WTC11 (cell line): Measurements from ENCODE around the gene RUNX1. TPM values are rescaled to one million over a fixed set of nuclear protein-coding genes. Genes with fewer than 3 reads are reported as not detected.

Experiments
- ATAC-seq: fragments of 200-7000 bp; cut with Tn5 transposase; 2 replicates; pipeline ENCODE4 v1.10.0; 2021; ENCODE audit warnings: mild to moderate bottlenecking, moderate library complexity
- CTCF ChIA-PET: fragments of 300-600 bp; sonication (Branson Sonifier 250); formaldehyde crosslinking; loops from one replicate; lab custom pipeline; 2021; ENCODE audit warnings: antibody characterized with exemption; lab: Charles Lee
- POLR2A ChIA-PET: fragments of 350-600 bp; sonication (Branson Sonifier 250); formaldehyde crosslinking; loops from one replicate; lab custom pipeline; 2021; ENCODE audit warnings: antibody characterized with exemption; lab: Charles Lee
- DNase-seq: peaks from one replicate; pipeline ENCODE4 v3.0.0; 2021; ENCODE audit warnings: low spot score
- H3K27ac Mint-ChIP-seq: 2 replicates; pipeline ENCODE4 v1.8.0; 2021; ENCODE audit warnings: mixed read lengths
- H3K27me3 Mint-ChIP-seq: 2 replicates; pipeline ENCODE4 v1.8.0; 2021; ENCODE audit warnings: low read depth, mild to moderate bottlenecking, moderate library complexity, mixed read lengths
- H3K36me3 Mint-ChIP-seq: 2 replicates; pipeline ENCODE4 v1.8.0; 2021; ENCODE audit warnings: mixed read lengths
- H3K4me1 Mint-ChIP-seq: 2 replicates; pipeline ENCODE4 v1.8.0; 2022; ENCODE audit warnings: mixed read lengths
- H3K4me3 Mint-ChIP-seq: 2 replicates; pipeline ENCODE4 v1.8.0; 2021; ENCODE audit warnings: mild to moderate bottlenecking, moderate library complexity, mixed read lengths
- H3K9me3 Mint-ChIP-seq: 2 replicates; pipeline ENCODE4 v1.8.0; 2021; ENCODE audit warnings: mixed read lengths
- ATF6 ChIP-seq: sonication (generic); formaldehyde crosslinking; IDR thresholded peaks from 2 replicates; pipeline ENCODE4 v1.8.1; 2023; ENCODE audit warnings: mild to moderate bottlenecking, missing genetic modification reagents
- EMX1 ChIP-seq: fragments of 250-450 bp; sonication (Bioruptor Pico); IDR thresholded peaks from 2 replicates; pipeline ENCODE4 v1.8.0; 2021; ENCODE audit warnings: mild to moderate bottlenecking
- ERG ChIP-seq: fragments of 250-450 bp; sonication (Bioruptor Pico); IDR thresholded peaks from 2 replicates; pipeline ENCODE4 v1.8.0; 2021; ENCODE audit warnings: mild to moderate bottlenecking
- FOXJ3 ChIP-seq: sonication (generic); formaldehyde crosslinking; IDR thresholded peaks from 2 replicates; pipeline ENCODE4 v1.9.0; 2021; ENCODE audit warnings: missing genetic modification reagents, mild to moderate bottlenecking, borderline replicate concordance
- FOXP1 ChIP-seq: sonication (generic); formaldehyde crosslinking; IDR thresholded peaks from 2 replicates; pipeline ENCODE4 v1.8.0; 2022; ENCODE audit warnings: missing genetic modification reagents, mild to moderate bottlenecking, moderate library complexity, borderline replicate concordance
- GABPB1 ChIP-seq: sonication (generic); formaldehyde crosslinking; IDR thresholded peaks from 2 replicates; pipeline ENCODE4 v1.8.1; 2023; ENCODE audit warnings: mild to moderate bottlenecking, missing genetic modification reagents
- HMGXB4 ChIP-seq: sonication (generic); formaldehyde crosslinking; IDR thresholded peaks from 2 replicates; pipeline ENCODE4 v1.8.1; 2023; ENCODE audit warnings: mild to moderate bottlenecking, moderate library complexity, missing genetic modification reagents
- JAZF1 ChIP-seq: fragments of 250-450 bp; sonication (Bioruptor Pico); IDR thresholded peaks from 2 replicates; pipeline ENCODE4 v1.9.0; 2021; ENCODE audit warnings: moderate library complexity, mild to moderate bottlenecking, inconsistent platforms
- KAT7 ChIP-seq: sonication (generic); formaldehyde crosslinking; IDR thresholded peaks from 2 replicates; pipeline ENCODE4 v1.8.1; 2023; ENCODE audit warnings: missing genetic modification reagents, mild to moderate bottlenecking, borderline replicate concordance
- MXD4 ChIP-seq: fragments of 250-450 bp; sonication (Bioruptor Pico); IDR thresholded peaks from 2 replicates; pipeline ENCODE4 v1.8.0; 2021; ENCODE audit warnings: mild to moderate bottlenecking, moderate library complexity, borderline replicate concordance
- MYBL2 ChIP-seq: sonication (generic); formaldehyde crosslinking; IDR thresholded peaks from 2 replicates; pipeline ENCODE4 v1.8.1; 2023; ENCODE audit warnings: mild to moderate bottlenecking, moderate library complexity, missing genetic modification reagents
- NFATC4 ChIP-seq: fragments of 250-450 bp; sonication (Bioruptor Pico); IDR thresholded peaks from 2 replicates; pipeline ENCODE4 v1.9.0; 2021; ENCODE audit warnings: mild to moderate bottlenecking
- NR1H2 ChIP-seq: sonication (generic); formaldehyde crosslinking; IDR thresholded peaks from 2 replicates; pipeline ENCODE4 v1.9.0; 2021; ENCODE audit warnings: mild to moderate bottlenecking, moderate library complexity, missing genetic modification reagents
- NR2C2 ChIP-seq: sonication (generic); formaldehyde crosslinking; IDR thresholded peaks from 2 replicates; pipeline ENCODE4 v1.8.0; 2022; ENCODE audit warnings: mild to moderate bottlenecking, missing genetic modification reagents
- SP1 ChIP-seq: sonication (generic); formaldehyde crosslinking; conservative IDR thresholded peaks from 2 replicates; pipeline ENCODE4 v1.8.1; 2022; ENCODE audit warnings: missing genetic modification reagents
- USF2 ChIP-seq: sonication (generic); formaldehyde crosslinking; IDR thresholded peaks from 2 replicates; pipeline ENCODE4 v1.8.1; 2023; ENCODE audit warnings: mild to moderate bottlenecking, missing genetic modification reagents, moderate library complexity
- ZBTB43 ChIP-seq: sonication (generic); formaldehyde crosslinking; IDR thresholded peaks from 2 replicates; pipeline ENCODE4 v1.8.1; 2023; ENCODE audit warnings: mild to moderate bottlenecking, missing genetic modification reagents
- ZMAT4 ChIP-seq: fragments of 250-450 bp; sonication (Bioruptor Pico); IDR thresholded peaks from 2 replicates; pipeline ENCODE4 v1.9.0; 2021; ENCODE audit warnings: mild to moderate bottlenecking
- ZNF219 ChIP-seq: sonication (generic); formaldehyde crosslinking; IDR thresholded peaks from 2 replicates; pipeline ENCODE4 v1.8.0; 2023; ENCODE audit warnings: missing genetic modification reagents, mild to moderate bottlenecking, borderline replicate concordance
- ZNF317 ChIP-seq: sonication (generic); formaldehyde crosslinking; IDR thresholded peaks from 2 replicates; pipeline ENCODE4 v1.8.1; 2023; ENCODE audit warnings: low read depth, mild to moderate bottlenecking, moderate library complexity, missing genetic modification reagents, borderline replicate concordance
- ZNF396 ChIP-seq: fragments of 250-450 bp; sonication (Bioruptor Pico); IDR thresholded peaks from 2 replicates; pipeline ENCODE4 v1.8.0; 2021; ENCODE audit warnings: mild to moderate bottlenecking, moderate library complexity, borderline replicate concordance
- ZSCAN18 ChIP-seq: fragments of 250-450 bp; sonication (Bioruptor Pico); IDR thresholded peaks from 2 replicates; pipeline ENCODE4 v2.1.2; 2022; ENCODE audit warnings: mild to moderate bottlenecking, moderate library complexity
- total RNA-seq: library from RNA; stranded (reverse); gene quantifications from 3 replicates; pipeline ENCODE4 v1.2.3, GENCODE V29; 2021
- TF ChIP-seq, protein P1 (sequence below): sonication (generic); formaldehyde crosslinking; IDR thresholded peaks from 2 replicates; pipeline ENCODE4 v1.8.0; 2022; ENCODE audit warnings: mild to moderate bottlenecking, missing genetic modification reagents
- TF ChIP-seq, protein P2 (sequence below): sonication (generic); formaldehyde crosslinking; IDR thresholded peaks from 2 replicates; pipeline ENCODE4 v1.8.1; 2022; ENCODE audit warnings: mild to moderate bottlenecking, missing genetic modification reagents, moderate library complexity, borderline replicate concordance

The RUNX1 gene
- total RNA-seq, 1 experiment from 2014 or later = 2.2 TPM

DNA sequence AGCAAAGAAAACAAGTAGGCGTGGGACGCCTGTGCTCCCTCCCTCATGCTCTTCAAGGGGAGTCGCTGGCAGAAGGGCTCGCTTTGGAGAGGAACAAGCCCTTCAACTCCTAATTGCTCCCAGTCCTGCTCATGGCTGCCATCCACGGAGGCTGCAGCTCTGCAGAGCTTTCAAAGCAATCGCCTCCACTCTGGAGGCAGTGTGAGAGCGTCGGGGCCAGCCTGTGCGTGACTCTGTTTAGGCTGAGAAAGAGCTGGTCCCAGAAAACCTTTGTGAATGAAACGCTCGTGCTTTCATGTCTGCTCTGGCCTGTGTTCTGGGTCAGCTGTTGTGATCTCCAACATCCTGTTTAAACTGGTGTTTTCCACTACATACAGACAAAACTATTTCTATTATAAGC is 23.9 kb upstream of the RUNX1 start:
- Mint-ChIP-seq H3K27ac (no peak overlapping the region), H3K27me3 (no peaks in the 10 kb centered on the region), H3K36me3 (peaks cover 5% of the 10 kb centered on the region; the same call in 1 of the 2 replicates), H3K9me3 (peaks cover 15% of the 10 kb centered on the region)
- CTCF ChIA-PET = interaction anchor here (0.6 kb wide), 1 partner anchor 100 kb away, joined by 3 read pairs; no protein-coding TSS in a partner anchor
- ATAC-seq = no peak
- TF ChIP-seq HMGXB4 (no peak), ZNF396 (CRISPR knock-in tag) (no peak), ATF6 (CRISPR knock-in tag) (no peak), NR1H2 (CRISPR knock-in tag) (no peak), GABPB1 (CRISPR knock-in tag) (no peak), NFATC4 (CRISPR knock-in tag) (no peak), SP1 (CRISPR knock-in tag) (no peak), ZNF219 (CRISPR knock-in tag) (no peak), ZBTB43 (no peak), MYBL2 (CRISPR knock-in tag) (no peak), KAT7 (CRISPR knock-in tag) (no peak), ERG (no peak)
- TF ChIP-seq, protein P1, sequence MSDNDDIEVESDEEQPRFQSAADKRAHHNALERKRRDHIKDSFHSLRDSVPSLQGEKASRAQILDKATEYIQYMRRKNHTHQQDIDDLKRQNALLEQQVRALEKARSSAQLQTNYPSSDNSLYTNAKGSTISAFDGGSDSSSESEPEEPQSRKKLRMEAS = no peak
- TF ChIP-seq, all 79 proteins: peak for 0
- POLR2A ChIA-PET = no interaction called here
- no peak for DNase-seq
- no peak overlapping the region for H3K4me3 Mint-ChIP-seq
- no peaks in the 10 kb centered on the region for H3K4me1 Mint-ChIP-seq

DNA sequence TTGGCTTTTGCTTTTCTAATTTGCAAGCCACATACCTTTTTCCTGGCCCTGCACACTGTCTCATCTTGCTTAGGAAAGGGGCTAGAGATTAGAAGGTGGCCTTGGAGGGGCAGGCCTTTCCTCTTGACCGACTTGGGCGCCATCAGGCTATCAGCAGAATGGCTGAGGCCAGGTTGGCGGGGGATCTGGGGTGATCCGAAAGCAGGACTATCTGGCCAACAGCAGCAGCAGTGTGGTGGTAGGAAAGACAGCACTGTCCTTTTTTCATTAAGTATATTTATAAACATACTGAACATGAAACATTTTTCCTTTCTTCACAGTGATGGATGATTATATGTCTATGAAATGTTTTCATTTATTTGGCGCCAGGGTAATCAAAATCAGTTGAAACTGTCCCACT is 23.5 kb upstream of the RUNX1 start:
- POLR2A ChIA-PET = no interaction called here
- no peak for DNase-seq
- no peak for ATAC-seq
- no peak for TF ChIP-seq USF2 (CRISPR knock-in tag)
- TF ChIP-seq FOXP1 = no peak
- TF ChIP-seq JAZF1 = no peak
- no peak for TF ChIP-seq NFATC4 (CRISPR knock-in tag)
- TF ChIP-seq ZSCAN18 (CRISPR knock-in tag) = no peak
- TF ChIP-seq EMX1 (CRISPR knock-in tag) = no peak
- TF ChIP-seq NR2C2 = no peak
- no peak for TF ChIP-seq ZNF219 (CRISPR knock-in tag)
- no peak for TF ChIP-seq ZMAT4 (CRISPR knock-in tag)
- TF ChIP-seq MXD4 (CRISPR knock-in tag) = no peak
- TF ChIP-seq ZNF317 (CRISPR knock-in tag) = no peak
- TF ChIP-seq, protein P2, sequence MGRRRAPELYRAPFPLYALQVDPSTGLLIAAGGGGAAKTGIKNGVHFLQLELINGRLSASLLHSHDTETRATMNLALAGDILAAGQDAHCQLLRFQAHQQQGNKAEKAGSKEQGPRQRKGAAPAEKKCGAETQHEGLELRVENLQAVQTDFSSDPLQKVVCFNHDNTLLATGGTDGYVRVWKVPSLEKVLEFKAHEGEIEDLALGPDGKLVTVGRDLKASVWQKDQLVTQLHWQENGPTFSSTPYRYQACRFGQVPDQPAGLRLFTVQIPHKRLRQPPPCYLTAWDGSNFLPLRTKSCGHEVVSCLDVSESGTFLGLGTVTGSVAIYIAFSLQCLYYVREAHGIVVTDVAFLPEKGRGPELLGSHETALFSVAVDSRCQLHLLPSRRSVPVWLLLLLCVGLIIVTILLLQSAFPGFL (CRISPR knock-in tag) = no peak
- TF ChIP-seq FOXJ3 (CRISPR knock-in tag) = no peak
- H3K27ac Mint-ChIP-seq = no peak overlapping the region
- H3K36me3 Mint-ChIP-seq = peaks cover 5% of the 10 kb centered on the region; the same call in 1 of the 2 replicates
- H3K4me3 Mint-ChIP-seq = no peak overlapping the region
- no peaks in the 10 kb centered on the region for H3K27me3 Mint-ChIP-seq
- CTCF ChIA-PET = no interaction called here
- peaks cover 15% of the 10 kb centered on the region for H3K9me3 Mint-ChIP-seq
- H3K4me1 Mint-ChIP-seq = no peaks in the 10 kb centered on the region
